Neural cell (in vitro differentiated cells): Measurements from ENCODE around the gene MSI2. TPM values are rescaled to one million over a fixed set of nuclear protein-coding genes. Genes with fewer than 3 reads are reported as not detected.

Source experiments
- H2AFZ ChIP-seq: fragments of 200-600, 300-800 bp; sonication (generic), shearing (Covaris generic); 2 replicates; pipeline ENCODE4 v1.6.0; 2014; ENCODE audit warnings: low read depth, mild to moderate bottlenecking, antibody characterized with exemption, low read length, moderate library complexity
- H3F3A ChIP-seq: fragments of 200-600 bp; shearing (Covaris generic); 2 replicates; pipeline ENCODE4 v1.6.1; 2016; ENCODE audit warnings: mild to moderate bottlenecking, moderate library complexity, mixed read lengths, antibody characterized with exemption, low read length; ENCODE audit not compliant: insufficient read depth, poor library complexity, severe bottlenecking
- H3K27ac ChIP-seq: fragments of 200-600, 300-800 bp; sonication (generic), shearing (Covaris generic); 2 replicates; pipeline ENCODE4 v1.5.1; 2014; ENCODE audit warnings: mild to moderate bottlenecking, low read length, moderate library complexity
- H3K27me3 ChIP-seq: fragments of 300-800, 200-600 bp; sonication (generic), shearing (Covaris generic); 2 replicates; pipeline ENCODE4 v1.6.0; 2014; ENCODE audit warnings: mild to moderate bottlenecking, low read depth, low read length, moderate library complexity; ENCODE audit not compliant: insufficient read depth
- H3K36me3 ChIP-seq: fragments of 300-800, 200-600 bp; sonication (generic), shearing (Covaris generic); 2 replicates; pipeline ENCODE4 v1.5.1; 2014; ENCODE audit warnings: mild to moderate bottlenecking, antibody characterized with exemption, low read length, moderate library complexity; ENCODE audit not compliant: insufficient read depth
- H3K4me2 ChIP-seq: fragments of 300-800, 200-600 bp; sonication (generic), shearing (Covaris generic); 2 replicates; pipeline ENCODE4 v1.6.0; 2014; ENCODE audit warnings: mild to moderate bottlenecking, low read length
- H3K4me3 ChIP-seq: fragments of 300-800, 200-600 bp; sonication (generic), shearing (Covaris generic); 2 replicates; pipeline ENCODE4 v1.5.1; 2014; ENCODE audit warnings: mild to moderate bottlenecking, low read length, moderate library complexity
- H3K79me2 ChIP-seq: fragments of 200-600 bp; shearing (Covaris generic); replicated peaks from 2 replicates; pipeline ENCODE4 v1.6.0; 2014; ENCODE audit warnings: mild to moderate bottlenecking, low read length, moderate library complexity; ENCODE audit not compliant: insufficient read depth
- H3K9ac ChIP-seq: fragments of 300-800, 200-600 bp; sonication (generic), shearing (Covaris generic); 2 replicates; pipeline ENCODE4 v1.6.1; 2016; ENCODE audit warnings: mild to moderate bottlenecking, low read length, mixed read lengths
- H3K9me2 ChIP-seq: fragments of 200-600 bp; shearing (Covaris generic); 2 replicates; pipeline ENCODE4 v1.6.1; 2016; ENCODE audit warnings: mild to moderate bottlenecking, low read length, mixed read lengths; ENCODE audit not compliant: insufficient read depth
- H3K9me3 ChIP-seq: fragments of 200-600, 300-800 bp; sonication (generic), shearing (Covaris generic); 2 replicates; pipeline ENCODE4 v1.6.1; 2016; ENCODE audit warnings: mild to moderate bottlenecking, mixed run types, low read length, moderate library complexity, mixed read lengths
- H4K20me1 ChIP-seq: fragments of 200-600 bp; shearing (Covaris generic); 2 replicates; pipeline ENCODE4 v1.6.1; 2016; ENCODE audit warnings: mild to moderate bottlenecking, mixed run types; ENCODE audit not compliant: insufficient read depth
- EP300 ChIP-seq: fragments of 450-650 bp; conservative IDR thresholded peaks from 2 replicates; pipeline ENCODE4 v1.6.1; 2014; ENCODE audit warnings: antibody characterized with exemption, mild to moderate bottlenecking, moderate library complexity; ENCODE audit not compliant: poor library complexity, severe bottlenecking
- EZH2 ChIP-seq: fragments of 200-600, 300-800 bp; shearing (Covaris generic), sonication (generic); IDR thresholded peaks from 2 replicates; pipeline ENCODE4 v1.6.1; 2014; ENCODE audit warnings: antibody characterized with exemption, low read length, borderline replicate concordance, mild to moderate bottlenecking; ENCODE audit not compliant: insufficient read depth, poor library complexity, severe bottlenecking
- MXI1 ChIP-seq: fragments of 450-650 bp; conservative IDR thresholded peaks from 2 replicates; pipeline ENCODE4 v1.6.1; 2014; ENCODE audit warnings: antibody characterized with exemption, mild to moderate bottlenecking; ENCODE audit not compliant: poor library complexity, severe bottlenecking
- POLR2AphosphoS5 ChIP-seq: IDR thresholded peaks from 2 replicates; pipeline ENCODE4 v1.6.1; 2012
- RAD21 ChIP-seq: fragments of 450-650 bp; conservative IDR thresholded peaks from 2 replicates; pipeline ENCODE4 v1.6.1; 2014; ENCODE audit warnings: antibody characterized with exemption, mild to moderate bottlenecking, moderate library complexity
- SMC3 ChIP-seq: fragments of 450-650 bp; conservative IDR thresholded peaks from 2 replicates; pipeline ENCODE4 v1.6.1; 2014; ENCODE audit warnings: antibody characterized with exemption, mild to moderate bottlenecking, moderate library complexity; ENCODE audit not compliant: poor library complexity
- TAF1 ChIP-seq: IDR thresholded peaks from 2 replicates; pipeline ENCODE4 v1.6.1; 2012; ENCODE audit warnings: low read depth
- polyA plus RNA-seq: library from polyadenylated mRNA; depleted of rRNA; stranded (reverse); fragments of >200 nt; gene quantifications from 2 replicates; pipeline ENCODE4 v1.2.3, GENCODE V29; 2014
- TF ChIP-seq, protein P1 (sequence below): fragments of 450-650 bp; IDR thresholded peaks from 2 replicates; pipeline ENCODE4 v1.5.1; 2014; ENCODE audit warnings: antibody characterized with exemption, mild to moderate bottlenecking, moderate library complexity; ENCODE audit not compliant: poor library complexity, severe bottlenecking
- TF ChIP-seq, protein P2 (sequence below): IDR thresholded peaks from 2 replicates; pipeline ENCODE4 v1.6.1; 2012; ENCODE audit warnings: borderline replicate concordance

Gene MSI2
- polyA plus RNA-seq, 1 donor from 2014 or later = 61.4 TPM

DNA sequence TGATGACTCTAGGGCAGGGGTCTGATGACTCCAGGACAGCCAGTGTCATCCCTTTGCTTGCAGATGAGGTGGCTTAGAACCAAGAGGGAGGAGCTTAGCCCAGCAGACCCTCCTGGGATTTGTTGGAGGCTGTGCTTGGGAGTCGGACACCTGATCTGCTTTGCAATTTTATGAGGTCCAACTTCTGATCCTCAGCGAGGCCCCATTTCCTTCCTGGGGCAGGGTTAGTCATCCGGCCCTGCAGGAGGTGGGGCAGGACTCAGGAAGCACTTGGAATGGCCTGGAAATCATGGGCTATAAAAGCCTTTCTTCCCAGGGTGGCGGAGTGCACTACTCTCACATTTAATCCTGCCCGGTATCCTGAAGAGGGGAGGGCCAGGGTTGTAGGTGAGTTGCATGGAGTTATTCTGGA, 168.5 kb downstream of the MSI2 start:
- TF ChIP-seq RAD21 (no peak), SMC3 (no peak), TAF1 (no peak), EZH2 (no peak), EP300 (no peak)
- no peak overlapping the region for H3K27ac ChIP-seq

DNA sequence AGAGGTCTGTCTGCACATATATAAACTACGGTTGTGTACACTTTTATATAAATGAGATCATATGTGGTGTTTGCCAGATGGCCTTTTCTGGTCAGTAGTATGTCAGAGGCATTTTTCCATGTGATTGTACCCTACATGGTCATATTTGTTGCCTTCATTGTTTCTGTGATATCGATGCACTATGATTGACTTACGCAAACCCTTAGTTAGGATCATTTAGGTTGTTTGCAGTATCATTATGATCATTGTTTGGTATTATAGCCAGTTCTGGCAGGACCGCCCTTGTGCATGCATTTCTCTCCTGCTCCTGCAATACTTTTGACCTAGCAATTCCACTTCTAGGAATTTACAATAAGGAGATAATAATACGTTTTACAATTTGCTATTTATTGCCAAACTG, 169.1 kb downstream of the MSI2 start:
- no peak overlapping the region for H3K27ac ChIP-seq
- peaks cover 52% of the 10 kb centered on the region for H3K79me2 ChIP-seq
- TF ChIP-seq TAF1 (no peak), EP300 (no peak), SMC3 (no peak), POLR2AphosphoS5 (no peak), EZH2 (no peak), RAD21 (no peak), MXI1 (no peak)
- TF ChIP-seq, protein P1, sequence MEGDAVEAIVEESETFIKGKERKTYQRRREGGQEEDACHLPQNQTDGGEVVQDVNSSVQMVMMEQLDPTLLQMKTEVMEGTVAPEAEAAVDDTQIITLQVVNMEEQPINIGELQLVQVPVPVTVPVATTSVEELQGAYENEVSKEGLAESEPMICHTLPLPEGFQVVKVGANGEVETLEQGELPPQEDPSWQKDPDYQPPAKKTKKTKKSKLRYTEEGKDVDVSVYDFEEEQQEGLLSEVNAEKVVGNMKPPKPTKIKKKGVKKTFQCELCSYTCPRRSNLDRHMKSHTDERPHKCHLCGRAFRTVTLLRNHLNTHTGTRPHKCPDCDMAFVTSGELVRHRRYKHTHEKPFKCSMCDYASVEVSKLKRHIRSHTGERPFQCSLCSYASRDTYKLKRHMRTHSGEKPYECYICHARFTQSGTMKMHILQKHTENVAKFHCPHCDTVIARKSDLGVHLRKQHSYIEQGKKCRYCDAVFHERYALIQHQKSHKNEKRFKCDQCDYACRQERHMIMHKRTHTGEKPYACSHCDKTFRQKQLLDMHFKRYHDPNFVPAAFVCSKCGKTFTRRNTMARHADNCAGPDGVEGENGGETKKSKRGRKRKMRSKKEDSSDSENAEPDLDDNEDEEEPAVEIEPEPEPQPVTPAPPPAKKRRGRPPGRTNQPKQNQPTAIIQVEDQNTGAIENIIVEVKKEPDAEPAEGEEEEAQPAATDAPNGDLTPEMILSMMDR = no peak
- TF ChIP-seq, protein P2, sequence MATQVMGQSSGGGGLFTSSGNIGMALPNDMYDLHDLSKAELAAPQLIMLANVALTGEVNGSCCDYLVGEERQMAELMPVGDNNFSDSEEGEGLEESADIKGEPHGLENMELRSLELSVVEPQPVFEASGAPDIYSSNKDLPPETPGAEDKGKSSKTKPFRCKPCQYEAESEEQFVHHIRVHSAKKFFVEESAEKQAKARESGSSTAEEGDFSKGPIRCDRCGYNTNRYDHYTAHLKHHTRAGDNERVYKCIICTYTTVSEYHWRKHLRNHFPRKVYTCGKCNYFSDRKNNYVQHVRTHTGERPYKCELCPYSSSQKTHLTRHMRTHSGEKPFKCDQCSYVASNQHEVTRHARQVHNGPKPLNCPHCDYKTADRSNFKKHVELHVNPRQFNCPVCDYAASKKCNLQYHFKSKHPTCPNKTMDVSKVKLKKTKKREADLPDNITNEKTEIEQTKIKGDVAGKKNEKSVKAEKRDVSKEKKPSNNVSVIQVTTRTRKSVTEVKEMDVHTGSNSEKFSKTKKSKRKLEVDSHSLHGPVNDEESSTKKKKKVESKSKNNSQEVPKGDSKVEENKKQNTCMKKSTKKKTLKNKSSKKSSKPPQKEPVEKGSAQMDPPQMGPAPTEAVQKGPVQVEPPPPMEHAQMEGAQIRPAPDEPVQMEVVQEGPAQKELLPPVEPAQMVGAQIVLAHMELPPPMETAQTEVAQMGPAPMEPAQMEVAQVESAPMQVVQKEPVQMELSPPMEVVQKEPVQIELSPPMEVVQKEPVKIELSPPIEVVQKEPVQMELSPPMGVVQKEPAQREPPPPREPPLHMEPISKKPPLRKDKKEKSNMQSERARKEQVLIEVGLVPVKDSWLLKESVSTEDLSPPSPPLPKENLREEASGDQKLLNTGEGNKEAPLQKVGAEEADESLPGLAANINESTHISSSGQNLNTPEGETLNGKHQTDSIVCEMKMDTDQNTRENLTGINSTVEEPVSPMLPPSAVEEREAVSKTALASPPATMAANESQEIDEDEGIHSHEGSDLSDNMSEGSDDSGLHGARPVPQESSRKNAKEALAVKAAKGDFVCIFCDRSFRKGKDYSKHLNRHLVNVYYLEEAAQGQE = no peak

More for the DNA sequence above, 168.5 kb downstream of the MSI2 start:
- H3K36me3 ChIP-seq = no peaks in the 10 kb centered on the region
- H3K4me2 ChIP-seq = no peak overlapping the region
- H3K9me3 ChIP-seq = no peaks in the 10 kb centered on the region
- no peaks in the 10 kb centered on the region for H4K20me1 ChIP-seq
- no peak overlapping the region for H2AFZ ChIP-seq
- H3K9ac ChIP-seq = no peak overlapping the region
- no peaks in the 10 kb centered on the region for H3K27me3 ChIP-seq
- peaks cover 51% of the 10 kb centered on the region for H3K79me2 ChIP-seq
- H3K9me2 ChIP-seq = no peaks in the 10 kb centered on the region
- no peaks in the 10 kb centered on the region for H3F3A ChIP-seq
- H3K4me3 ChIP-seq = no peak overlapping the region

More for the DNA sequence above, 169.1 kb downstream of the MSI2 start:
- Histone ChIP-seq H4K20me1 (no peaks in the 10 kb centered on the region), H3F3A (no peaks in the 10 kb centered on the region), H3K9me3 (no peaks in the 10 kb centered on the region), H3K9ac (no peak overlapping the region), H2AFZ (no peak overlapping the region), H3K4me3 (no peak overlapping the region), H3K36me3 (no peaks in the 10 kb centered on the region), H3K9me2 (no peaks in the 10 kb centered on the region), H3K27me3 (no peaks in the 10 kb centered on the region), H3K4me2 (no peak overlapping the region)
